ENCODE results near the gene ATOH8.
A peak's percentile ranks its signal among the peaks of the same experiment; 100 is the strongest.

Gene ATOH8

GRCh38 chr2:85812094-85812735, 58.4 kb downstream of the ATOH8 start:
- DNase-seq = no peak
- H3K4me1 Mint-ChIP-seq = peaks cover 21% of the 10 kb centered on the region
- no peaks in the 10 kb centered on the region for H3K9me3 Mint-ChIP-seq
- peaks cover 13% of the 10 kb centered on the region for H3K27me3 Mint-ChIP-seq (ENCODE audit: low read depth, poor library complexity)
- H3K4me3 Mint-ChIP-seq = no peak overlapping the region
- no peak overlapping the region for H3K27ac Mint-ChIP-seq
- TF ChIP-seq CTCF (IDR thresholded peaks at IDR 0.05) = no peak
- H3K36me3 Mint-ChIP-seq (ENCODE audit: low read depth) = no peaks in the 10 kb centered on the region

DNA sequence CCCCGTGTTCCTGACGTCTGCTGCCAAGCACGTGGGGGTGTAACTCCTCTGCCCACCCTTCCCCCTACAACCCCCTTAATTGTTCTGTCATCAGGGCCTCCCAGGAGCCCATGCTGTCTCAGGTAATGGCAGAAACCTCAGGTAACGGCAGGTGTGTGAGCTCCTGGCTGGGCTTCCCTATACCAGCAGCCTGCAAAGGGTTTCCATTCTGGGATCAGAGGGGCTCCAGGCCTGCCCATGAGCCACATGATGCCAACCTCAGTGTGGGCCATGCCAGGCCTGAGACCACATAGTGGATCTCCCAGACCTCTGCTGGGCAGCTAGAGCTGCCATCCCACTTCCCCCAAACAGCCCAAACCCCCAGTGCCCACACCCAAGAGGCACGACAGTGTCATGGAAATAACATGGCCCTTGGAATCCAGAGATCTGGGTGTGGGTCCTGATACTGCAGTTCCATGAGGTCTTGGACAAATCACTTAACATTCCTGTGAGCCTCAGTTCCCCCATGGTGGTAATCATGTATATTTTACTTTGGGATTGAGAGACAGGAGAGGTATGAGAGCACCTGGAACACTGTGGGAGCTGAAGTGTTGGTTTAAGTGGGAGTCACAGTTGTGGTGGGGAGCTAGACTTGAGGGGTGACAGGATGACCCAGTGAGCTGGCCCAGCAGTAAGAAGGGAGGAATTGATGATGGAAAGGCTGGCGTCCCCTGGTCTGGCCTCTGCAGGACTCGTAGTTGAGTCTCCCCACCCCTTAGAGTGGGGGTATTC, 59.6 kb downstream of the ATOH8 start:
- Mint-ChIP-seq H3K4me1 (peaks cover 21% of the 10 kb centered on the region), H3K36me3 (ENCODE audit: low read depth) (no peaks in the 10 kb centered on the region), H3K9me3 (no peaks in the 10 kb centered on the region), H3K4me3 (no peak overlapping the region), H3K27ac (no peak overlapping the region), H3K27me3 (ENCODE audit: low read depth, poor library complexity) (peaks cover 11% of the 10 kb centered on the region)
- no peak for TF ChIP-seq CTCF (IDR thresholded peaks at IDR 0.05)
- no peak for DNase-seq

DNA sequence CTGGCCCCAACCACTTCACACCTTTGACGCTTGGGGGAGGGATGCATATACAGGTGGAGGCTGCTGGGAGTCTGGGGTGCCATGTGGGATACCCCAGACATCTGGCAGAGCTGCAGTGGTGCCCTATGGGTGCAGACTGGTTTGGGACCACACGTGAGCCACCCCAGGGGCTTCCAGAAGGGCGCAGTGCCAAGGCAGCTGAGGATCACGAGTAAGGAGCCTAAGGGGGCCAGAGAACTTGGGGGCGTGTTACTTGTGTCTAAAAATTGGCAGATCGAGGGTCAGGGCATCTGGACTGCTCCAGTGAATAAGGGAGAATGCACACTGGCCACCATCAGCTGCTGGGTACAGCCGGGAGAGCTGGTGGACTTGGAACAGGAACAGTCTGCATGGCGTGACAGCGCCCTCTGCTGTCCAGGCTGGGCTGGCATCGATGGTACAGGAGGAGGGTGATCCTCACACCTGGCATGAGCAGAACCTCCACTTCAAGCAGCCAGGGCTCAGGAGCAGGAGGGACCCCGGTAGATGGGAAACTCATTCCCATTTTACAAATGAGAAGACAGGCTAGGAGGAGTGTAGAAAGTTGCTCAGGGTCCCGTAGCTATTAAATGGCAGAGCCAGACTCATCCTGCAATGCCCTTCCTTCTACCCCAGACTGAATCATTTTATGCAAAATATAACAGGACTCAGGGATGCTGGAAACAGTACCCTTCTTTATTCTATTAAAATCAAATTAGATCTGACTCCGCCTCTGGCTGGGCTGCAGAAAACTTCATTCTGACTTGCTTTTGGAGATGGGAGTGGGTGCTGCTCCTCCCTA, 60.4 kb downstream of the ATOH8 start:
- Mint-ChIP-seq H3K36me3 (ENCODE audit: low read depth) (no peaks in the 10 kb centered on the region), H3K27ac (no peak overlapping the region), H3K9me3 (no peaks in the 10 kb centered on the region), H3K4me1 (peaks cover 21% of the 10 kb centered on the region), H3K4me3 (no peak overlapping the region), H3K27me3 (ENCODE audit: low read depth, poor library complexity) (peaks cover 18% of the 10 kb centered on the region)
- peak; percentile 94 for DNase-seq
- TF ChIP-seq CTCF (IDR thresholded peaks at IDR 0.05) = peak; percentile 96

GRCh38 chr2:85814802-85815550, 61.2 kb downstream of the ATOH8 start:
- Mint-ChIP-seq H3K4me3 (no peak overlapping the region), H3K27ac (no peak overlapping the region), H3K9me3 (no peaks in the 10 kb centered on the region), H3K27me3 (ENCODE audit: low read depth, poor library complexity) (peaks cover 18% of the 10 kb centered on the region), H3K36me3 (ENCODE audit: low read depth) (no peaks in the 10 kb centered on the region), H3K4me1 (peaks cover 19% of the 10 kb centered on the region)
- no peak for DNase-seq
- no peak for TF ChIP-seq CTCF (IDR thresholded peaks at IDR 0.05)

DNA sequence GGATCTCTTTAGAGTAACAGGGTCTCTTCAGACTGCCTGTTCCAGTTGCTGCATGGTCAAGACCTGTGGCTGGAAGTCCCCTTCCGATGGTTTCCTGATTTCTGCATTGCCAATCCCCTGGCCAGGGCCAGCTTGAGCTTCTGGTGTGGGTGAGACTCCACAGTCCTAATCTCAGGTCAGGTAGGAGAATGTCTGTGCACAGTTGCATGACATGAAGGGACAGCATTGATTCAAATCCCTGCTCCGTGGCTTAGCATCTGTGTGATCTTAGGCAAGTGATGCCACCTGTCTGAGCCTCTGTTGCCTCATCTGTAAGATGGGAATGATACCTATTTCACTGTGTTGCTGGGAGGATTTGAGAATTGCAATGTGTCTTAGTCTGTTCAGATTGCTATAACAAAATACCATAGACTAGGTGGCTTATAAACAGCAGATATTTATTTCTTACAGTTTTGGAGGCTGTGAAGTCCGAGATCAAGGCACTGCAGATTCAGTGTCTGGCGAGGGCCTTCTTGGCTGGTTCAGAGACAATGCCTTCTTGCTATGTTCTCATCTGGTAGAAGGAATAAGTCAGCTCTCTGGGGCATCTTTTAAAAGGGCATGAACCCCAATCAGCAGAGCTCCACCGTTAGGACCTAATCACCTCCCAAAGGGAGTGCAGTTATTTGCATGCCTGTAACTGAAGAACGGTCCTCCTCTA, 66.2 kb downstream of the ATOH8 start:
- Mint-ChIP-seq H3K4me1 (no peaks in the 10 kb centered on the region), H3K4me3 (no peak overlapping the region), H3K27ac (no peak overlapping the region), H3K36me3 (ENCODE audit: low read depth) (no peaks in the 10 kb centered on the region), H3K9me3 (no peaks in the 10 kb centered on the region), H3K27me3 (ENCODE audit: low read depth, poor library complexity) (peaks cover 15% of the 10 kb centered on the region)
- TF ChIP-seq CTCF (IDR thresholded peaks at IDR 0.05) = no peak
- DNase-seq = no peak

Measured in nephron progenitor cell (in vitro differentiated cells).